ENCODE measurements around the gene FASTKD1.
"Not testable (repeated sequence)": the region's sequence is repeated elsewhere in the genome, so short reads cannot be mapped to it uniquely, and the experiment has no call there.

FASTKD1 gene, protein sequence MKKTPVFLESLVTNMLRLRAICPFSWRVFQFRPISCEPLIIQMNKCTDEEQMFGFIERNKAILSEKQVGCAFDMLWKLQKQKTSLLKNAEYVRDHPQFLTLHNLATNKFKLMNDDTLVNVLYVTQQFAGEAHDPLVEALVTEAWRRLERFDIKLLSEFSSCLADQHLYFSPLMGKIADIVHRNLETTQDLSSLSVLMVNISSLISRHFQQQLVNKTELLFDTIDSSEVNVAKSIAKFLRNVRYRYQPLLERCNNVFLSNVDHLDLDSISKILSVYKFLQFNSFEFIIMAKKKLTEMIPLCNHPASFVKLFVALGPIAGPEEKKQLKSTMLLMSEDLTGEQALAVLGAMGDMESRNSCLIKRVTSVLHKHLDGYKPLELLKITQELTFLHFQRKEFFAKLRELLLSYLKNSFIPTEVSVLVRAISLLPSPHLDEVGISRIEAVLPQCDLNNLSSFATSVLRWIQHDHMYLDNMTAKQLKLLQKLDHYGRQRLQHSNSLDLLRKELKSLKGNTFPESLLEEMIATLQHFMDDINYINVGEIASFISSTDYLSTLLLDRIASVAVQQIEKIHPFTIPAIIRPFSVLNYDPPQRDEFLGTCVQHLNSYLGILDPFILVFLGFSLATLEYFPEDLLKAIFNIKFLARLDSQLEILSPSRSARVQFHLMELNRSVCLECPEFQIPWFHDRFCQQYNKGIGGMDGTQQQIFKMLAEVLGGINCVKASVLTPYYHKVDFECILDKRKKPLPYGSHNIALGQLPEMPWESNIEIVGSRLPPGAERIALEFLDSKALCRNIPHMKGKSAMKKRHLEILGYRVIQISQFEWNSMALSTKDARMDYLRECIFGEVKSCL

DNA sequence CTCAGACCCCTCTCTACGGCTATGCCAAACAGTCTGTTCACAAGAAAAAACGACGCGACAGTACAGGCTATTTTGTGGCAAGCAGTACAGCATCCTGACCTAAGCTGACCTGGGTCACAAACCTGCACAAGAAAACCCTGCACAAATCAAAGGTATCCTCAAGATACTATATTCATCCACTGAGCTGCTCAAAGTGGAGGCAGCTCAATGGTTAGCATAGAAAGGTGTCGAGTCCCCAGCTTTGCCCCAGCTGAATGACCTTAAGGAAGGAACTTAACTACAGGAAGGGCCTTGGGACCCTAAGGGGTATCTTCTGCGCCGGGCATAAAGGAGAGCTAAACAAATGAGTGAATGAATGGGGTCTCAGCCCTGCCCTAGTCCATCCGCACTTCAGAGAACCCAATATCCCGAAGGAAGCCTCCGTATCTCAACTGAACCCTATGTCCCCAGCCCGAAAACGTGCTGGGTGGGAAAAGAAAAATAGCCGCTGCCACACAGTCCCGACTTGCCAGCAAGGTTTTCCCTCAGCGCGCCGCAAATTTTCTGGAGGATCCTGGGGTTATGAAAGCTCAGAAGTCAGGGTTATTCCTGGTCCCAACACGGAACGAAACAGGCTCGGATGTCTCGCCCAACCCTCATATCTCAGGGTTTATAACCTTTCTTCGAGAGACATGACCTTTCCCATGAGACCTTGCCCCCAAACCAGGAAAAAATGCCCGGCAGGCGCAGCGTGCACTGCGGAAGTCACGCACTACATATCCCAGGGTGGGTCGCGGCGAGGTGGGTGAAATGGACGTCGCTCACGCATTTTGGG, at the start of gene FASTKD1:
Gene FASTKD1, minus strand, starts transcription at position 706 of the 814 bp plus-strand sequence. CDS start 1,836 bp downstream, outside the sequence.
- TF ChIP-seq, protein P1, sequence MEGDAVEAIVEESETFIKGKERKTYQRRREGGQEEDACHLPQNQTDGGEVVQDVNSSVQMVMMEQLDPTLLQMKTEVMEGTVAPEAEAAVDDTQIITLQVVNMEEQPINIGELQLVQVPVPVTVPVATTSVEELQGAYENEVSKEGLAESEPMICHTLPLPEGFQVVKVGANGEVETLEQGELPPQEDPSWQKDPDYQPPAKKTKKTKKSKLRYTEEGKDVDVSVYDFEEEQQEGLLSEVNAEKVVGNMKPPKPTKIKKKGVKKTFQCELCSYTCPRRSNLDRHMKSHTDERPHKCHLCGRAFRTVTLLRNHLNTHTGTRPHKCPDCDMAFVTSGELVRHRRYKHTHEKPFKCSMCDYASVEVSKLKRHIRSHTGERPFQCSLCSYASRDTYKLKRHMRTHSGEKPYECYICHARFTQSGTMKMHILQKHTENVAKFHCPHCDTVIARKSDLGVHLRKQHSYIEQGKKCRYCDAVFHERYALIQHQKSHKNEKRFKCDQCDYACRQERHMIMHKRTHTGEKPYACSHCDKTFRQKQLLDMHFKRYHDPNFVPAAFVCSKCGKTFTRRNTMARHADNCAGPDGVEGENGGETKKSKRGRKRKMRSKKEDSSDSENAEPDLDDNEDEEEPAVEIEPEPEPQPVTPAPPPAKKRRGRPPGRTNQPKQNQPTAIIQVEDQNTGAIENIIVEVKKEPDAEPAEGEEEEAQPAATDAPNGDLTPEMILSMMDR (conservative IDR thresholded peaks at IDR 0.05), result no peak
- H3K27ac ChIP-seq, result peak within 1 kb of the TSS; percentile 79

DNA sequence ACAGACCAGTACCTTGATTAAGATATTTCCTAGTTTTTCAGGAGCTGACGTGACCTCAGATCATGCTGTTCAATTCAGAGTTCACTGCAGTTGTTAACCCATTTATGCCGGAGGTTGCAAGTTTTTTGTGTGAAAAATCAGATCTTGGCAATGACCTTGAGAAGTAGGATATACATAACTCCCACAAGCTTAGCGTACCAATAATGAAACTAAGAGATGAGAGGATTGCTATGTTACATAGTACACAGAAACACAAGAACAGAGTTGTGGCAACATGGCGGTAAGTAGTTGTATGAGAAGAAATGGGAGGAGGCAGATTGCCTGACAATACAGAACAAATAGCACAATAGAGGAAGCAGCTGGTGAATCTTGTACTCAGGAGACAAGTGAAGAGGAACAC, 49.6 kb upstream of the FASTKD1 start:
- TF ChIP-seq, protein P1 (conservative IDR thresholded peaks at IDR 0.05), result no peak
- H3K27ac ChIP-seq, result no peak overlapping the region

DNA sequence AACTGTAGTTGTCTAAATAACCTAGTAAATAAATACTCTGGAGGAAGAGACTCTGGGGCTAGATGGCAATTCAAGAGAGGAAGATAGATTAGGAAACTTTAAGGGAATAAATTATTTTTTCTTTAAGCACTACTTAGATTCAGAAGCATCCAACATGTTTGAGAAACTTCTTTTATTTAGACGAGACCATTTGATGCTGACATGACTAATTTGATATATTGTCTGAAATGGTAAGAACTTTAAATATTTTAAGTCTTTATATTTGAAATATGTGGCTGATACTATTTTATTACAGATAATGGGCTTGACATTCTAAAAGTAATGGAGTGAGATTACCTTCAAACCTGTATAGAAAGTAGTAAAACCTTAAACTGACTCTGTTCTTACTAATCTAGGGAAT, 46.8 kb upstream of the FASTKD1 start:
- no peak overlapping the region for H3K27ac ChIP-seq
- TF ChIP-seq, protein P1 (conservative IDR thresholded peaks at IDR 0.05), result no peak

DNA sequence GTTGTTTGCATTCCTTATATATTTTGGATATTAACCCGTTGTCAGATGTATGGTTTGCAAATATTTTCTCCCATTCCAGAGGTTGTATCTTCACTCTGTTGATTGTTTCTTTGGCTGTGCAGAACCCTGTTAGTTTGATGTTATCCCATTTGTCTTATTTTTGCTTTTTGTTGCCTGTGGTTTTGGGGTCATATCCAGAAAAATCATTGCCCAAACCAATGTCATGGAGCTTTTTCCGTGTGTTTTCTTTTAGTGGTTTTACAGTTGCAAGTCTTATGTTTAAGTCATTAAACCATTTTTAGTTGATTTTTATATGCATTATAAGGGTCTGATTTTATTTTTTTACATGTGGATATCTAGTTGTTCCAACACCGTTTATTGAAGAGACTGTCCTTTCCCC, 46.3 kb upstream of the FASTKD1 start:
- TF ChIP-seq, protein P1 (conservative IDR thresholded peaks at IDR 0.05), result no peak
- H3K27ac ChIP-seq, result no peak overlapping the region

DNA sequence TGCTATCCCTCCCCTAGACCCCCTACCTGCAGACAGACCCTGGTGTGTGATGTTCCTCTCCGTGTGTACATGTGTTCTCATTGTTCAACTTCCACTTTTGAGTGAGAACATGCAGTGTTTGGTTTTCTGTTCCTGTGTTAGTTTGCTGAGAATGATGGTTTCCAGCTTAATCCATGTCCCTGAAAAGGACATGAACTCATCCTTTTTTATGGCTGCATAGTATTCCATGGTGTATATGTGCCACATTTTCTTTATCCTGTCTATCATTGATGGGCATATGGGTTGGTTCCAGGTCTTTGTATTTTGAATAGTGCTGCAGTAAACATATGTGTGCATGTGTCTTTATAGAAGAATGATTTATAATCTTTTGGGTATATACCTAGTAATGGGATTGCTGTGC, 42.3 kb upstream of the FASTKD1 start:
- H3K27ac ChIP-seq, result not testable (repeated sequence)

DNA sequence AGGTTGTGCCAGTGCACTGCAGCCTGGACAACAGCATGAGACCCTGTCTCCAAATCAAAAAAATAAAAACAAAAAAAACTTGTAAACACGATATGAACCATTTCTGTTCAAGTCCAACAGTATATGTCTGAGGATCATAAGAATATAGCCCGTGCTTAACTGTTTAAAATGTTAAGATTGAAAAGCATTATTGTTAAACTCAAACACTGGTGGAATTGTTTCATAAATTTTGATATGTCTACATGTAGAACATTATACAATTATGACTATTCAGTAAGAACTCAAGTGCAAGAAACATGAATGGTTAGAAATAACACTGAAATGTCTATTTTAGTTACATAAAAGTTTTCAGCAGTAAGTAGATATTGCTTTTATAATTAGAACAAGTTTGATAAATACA, 40.2 kb upstream of the FASTKD1 start:
- TF ChIP-seq, protein P1 (conservative IDR thresholded peaks at IDR 0.05), result no peak

DNA sequence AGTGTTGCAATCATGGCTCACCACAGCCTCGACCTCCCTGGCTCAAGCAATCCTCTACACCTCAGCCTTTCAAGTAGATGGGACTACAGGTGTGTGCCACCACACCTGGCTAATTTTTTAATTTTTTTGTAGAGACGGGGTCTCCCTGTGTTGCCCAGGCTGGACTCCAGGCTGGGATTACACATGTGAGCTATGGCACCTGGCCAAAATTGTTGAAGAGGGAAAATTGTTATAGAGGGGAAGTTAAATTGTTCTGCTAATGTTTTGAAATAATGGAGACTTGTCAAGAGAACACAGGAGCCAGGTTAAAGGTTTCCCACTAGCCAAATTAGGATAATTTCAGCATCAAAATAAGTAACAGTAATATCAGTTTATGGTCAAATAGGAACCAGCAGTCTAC, 35.6 kb upstream of the FASTKD1 start:
- no peak overlapping the region for H3K27ac ChIP-seq
- TF ChIP-seq, protein P1 (conservative IDR thresholded peaks at IDR 0.05), result no peak

More for the DNA sequence above, 40.2 kb upstream of the FASTKD1 start:
- no peak overlapping the region for H3K27ac ChIP-seq
